Fibroblast of skin of right biceps (primary cell): ENCODE results near the gene ZNF138.
A peak's percentile ranks its signal among the peaks of the same experiment; 100 is the strongest.
"Not testable (repeated sequence)": the region's sequence is repeated elsewhere in the genome, so short reads cannot be mapped to it uniquely, and the experiment has no call there.

Source experiments
- DNase-seq: peaks from one replicate; pipeline ENCODE4 v3.0.0-alpha.2; 2013

ZNF138 gene

GRCh38 chr7:64794171-64794844 is at the start of gene ZNF138:
Gene ZNF138 (plus strand): TSS chr7:64794428. CDS start chr7:64794569, 141 bp downstream.
- peak; percentile 95 for DNase-seq

GRCh38 chr7:64744680-64745079 is 49.5 kb upstream of the ZNF138 start:
- no peak for DNase-seq

- no peak for DNase-seq
Observed at GRCh38 chr7:64747802-64748201, 46.4 kb upstream of the ZNF138 start.

GRCh38 chr7:64753032-64753431 is 41.2 kb upstream of the ZNF138 start:
- no peak for DNase-seq

DNA sequence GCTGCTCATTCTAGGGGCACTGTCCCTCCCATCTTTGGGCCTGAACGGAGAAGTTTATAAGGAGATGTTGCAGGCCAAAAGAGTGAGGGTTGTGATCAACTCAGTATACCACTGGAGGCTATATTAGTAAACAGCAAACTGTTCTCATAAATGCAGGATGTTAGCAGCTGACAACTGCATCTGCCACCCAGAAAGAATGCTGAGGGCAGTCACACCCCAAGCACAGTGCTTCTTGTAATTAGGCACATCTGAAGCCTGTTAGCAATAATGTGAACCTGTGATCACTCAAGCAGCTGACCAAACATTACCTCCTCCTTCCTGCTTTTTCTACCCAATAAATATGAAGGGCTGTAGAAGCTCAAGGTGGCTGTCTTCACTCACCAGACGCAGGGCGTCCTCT is 38.4 kb upstream of the ZNF138 start:
- no peak for DNase-seq

GRCh38 chr7:64758151-64758550 is 36.1 kb upstream of the ZNF138 start:
- no peak for DNase-seq

DNA sequence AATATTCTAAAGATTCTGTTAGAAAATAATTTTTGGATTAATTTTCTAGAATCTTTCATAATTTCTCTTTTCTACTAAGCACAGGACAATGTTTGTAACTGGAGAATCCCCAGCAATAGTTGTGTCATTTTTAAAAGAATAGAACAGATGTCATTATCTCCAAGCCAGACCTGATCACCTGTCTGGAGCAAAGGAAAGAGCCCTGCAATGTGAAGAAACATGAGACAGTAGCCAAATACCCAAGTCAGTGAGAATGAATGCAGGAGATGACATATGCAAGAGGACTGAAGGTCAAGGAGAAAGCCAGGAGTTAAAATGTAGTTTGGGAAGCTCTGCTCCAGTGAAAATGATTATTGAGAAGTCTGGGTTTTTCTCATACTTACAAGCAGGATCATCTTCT is 25.4 kb upstream of the ZNF138 start:
- no peak for DNase-seq

- no peak for DNase-seq
Observed at GRCh38 chr7:64774204-64774842, 19.9 kb upstream of the ZNF138 start.

DNA sequence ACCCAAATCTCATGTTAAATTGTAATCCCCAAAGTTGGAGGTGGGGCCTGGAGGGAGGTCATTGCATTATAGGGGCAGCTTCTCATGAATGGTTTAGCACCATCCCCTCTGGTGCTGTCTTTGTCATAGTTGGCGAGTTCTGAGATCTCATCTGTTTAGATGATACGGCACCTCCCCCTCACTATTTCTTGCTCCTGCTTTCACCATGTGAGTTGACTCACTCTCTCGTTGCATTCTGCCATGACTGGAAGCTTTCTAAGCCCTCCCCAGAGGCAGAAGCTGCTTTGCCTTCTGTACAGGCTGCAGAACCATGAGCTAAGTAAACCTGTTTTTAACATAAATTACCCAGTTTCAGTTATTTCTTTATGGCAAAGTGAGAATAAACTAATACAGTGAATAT is 18.9 kb upstream of the ZNF138 start:
- no peak for DNase-seq

DNA sequence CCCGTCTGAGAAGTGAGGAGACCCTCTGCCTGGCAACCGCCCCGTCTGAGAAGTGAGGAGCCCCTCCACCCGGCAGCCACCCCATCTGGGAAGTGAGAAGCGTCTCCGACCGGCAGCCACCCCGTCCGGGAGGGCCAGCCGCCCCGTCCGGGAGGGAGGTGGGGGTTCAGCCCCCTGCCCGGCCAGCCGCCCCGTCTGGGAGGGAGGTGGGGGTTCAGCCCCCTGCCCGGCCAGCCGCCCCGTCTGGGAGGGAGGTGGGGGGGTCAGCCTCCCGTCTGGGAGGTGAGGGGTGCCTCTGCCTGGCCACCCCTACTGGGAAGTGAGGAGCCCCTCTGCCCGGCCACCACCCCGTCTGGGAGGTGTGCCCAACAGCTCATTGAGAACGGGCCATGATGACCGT is 9.4 kb upstream of the ZNF138 start:
- DNase-seq, result not testable (repeated sequence)

DNA sequence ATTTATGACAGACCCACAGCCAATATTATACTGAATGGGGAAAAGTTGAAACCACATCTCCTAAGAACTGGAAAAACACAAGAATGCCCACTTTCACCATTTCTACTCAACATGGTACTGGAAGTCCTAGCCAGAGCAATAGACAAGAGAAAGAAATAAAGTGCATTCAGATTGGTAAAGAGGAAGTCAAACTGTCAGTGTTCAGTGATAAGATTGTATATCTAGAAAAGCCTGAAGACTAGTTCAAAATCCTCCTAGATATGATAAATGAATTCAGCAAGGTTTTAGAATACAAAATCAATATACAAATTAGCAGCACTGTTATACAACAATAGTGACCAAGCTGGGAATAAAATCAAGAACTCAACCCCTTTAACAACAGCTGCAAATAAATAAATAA is 6.9 kb upstream of the ZNF138 start:
- no peak for DNase-seq

- not testable (repeated sequence) for DNase-seq
Observed at GRCh38 chr7:64789241-64789640, 5.0 kb upstream of the ZNF138 start.

DNA sequence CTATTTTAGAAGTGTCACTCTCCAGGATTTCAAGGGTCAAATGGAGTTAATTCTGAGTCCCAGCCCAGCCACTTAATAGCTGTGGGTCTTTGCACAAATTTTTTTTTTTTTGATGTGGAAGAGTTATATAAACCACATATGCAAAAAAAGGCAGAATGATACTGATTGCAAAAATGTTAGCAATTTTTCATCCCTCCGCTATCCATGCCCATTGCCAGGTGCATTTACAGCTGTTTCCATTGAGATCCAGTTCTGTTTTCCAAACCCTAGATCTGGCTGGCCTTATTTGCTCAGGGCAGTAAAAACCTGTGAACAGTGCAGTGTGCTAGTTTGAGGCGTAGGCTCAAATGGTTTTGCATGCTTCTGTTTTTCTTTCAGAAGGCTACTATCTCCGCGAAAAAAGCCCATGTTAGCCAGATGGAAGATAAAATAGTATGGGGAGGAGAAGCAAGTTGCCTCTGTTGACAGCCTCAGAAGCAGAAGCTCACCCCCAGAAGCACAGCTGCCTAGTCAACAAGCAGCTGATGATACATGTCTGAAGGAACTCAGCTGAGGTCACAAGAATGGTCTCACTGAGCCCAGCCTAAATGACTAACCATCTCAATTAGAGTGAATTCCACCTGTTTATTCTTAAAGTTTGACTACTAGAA is 997 bp upstream of the ZNF138 start:
- no peak for DNase-seq

GRCh38 chr7:64795176-64795575 is 948 bp downstream of the ZNF138 start:
- DNase-seq, result no peak

- not testable (repeated sequence) for DNase-seq
Observed at GRCh38 chr7:64799169-64799568, 4.9 kb downstream of the ZNF138 start.

GRCh38 chr7:64802699-64803098 is 8.5 kb downstream of the ZNF138 start:
- no peak for DNase-seq

DNA sequence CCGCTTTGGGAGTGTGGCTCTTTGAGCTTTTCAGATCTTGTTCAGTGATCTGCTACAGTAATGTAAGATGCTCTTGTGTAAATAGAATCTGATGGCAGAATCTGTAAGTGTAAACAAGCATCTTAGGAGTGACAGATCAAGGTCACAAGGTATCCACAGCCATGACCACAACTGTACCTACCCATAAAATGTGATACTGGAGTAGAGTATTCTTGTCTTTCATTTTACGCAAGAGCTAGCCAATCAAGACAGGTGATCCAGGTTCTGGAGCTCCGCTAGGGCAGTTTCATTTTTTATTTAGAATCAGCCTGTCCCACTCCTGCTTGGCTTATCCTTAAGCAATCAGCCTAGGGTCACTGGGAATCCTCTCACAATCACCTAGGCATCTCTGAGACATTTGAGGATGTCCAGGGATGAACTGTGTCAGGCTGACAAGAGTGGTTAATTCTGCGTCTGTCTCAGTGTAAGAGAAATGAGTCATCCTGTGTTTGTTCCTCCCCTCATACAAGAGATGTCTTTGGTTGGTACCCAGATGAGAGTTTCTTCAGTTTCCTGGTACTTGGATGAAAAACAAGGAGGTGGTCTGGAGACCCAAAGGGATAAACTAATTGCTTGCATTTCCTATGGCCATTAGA is 13.6 kb downstream of the ZNF138 start:
- DNase-seq, result no peak

GRCh38 chr7:64811767-64812166 is 17.5 kb downstream of the ZNF138 start:
- DNase-seq, result no peak

GRCh38 chr7:64830926-64831325 is 36.7 kb downstream of the ZNF138 start:
- no peak for DNase-seq

GRCh38 chr7:64832136-64832535 is 37.9 kb downstream of the ZNF138 start:
- no peak for DNase-seq

DNA sequence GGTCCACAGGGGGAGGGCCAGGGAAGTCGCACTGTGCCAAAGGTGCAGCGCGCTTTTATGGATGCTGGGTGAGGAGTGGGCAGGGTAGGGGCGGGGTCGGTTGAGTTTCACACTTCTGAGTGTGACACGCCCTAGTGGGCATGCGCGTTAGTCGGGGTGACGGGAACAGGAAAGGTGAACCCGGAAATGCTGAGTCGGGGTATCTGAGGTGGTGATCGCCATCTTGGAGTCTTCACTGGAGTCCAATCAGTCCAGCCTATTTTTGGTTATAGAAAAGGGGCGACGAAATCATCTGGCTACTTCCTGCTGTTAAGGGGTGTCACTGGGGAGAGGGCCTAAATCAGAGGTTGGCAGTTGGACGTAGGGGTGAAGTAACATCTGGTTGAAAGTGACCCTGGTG is 40.8 kb downstream of the ZNF138 start:
- DNase-seq, result no peak

GRCh38 chr7:64835856-64836255 is 41.6 kb downstream of the ZNF138 start:
- DNase-seq, result not testable (repeated sequence)

- not testable (repeated sequence) for DNase-seq
Observed at GRCh38 chr7:64838051-64838450, 43.8 kb downstream of the ZNF138 start.

- no peak for DNase-seq
Observed at GRCh38 chr7:64838691-64839090, 44.5 kb downstream of the ZNF138 start.
